Retinal pigment epithelial cell (primary cell): ENCODE measurements around the gene DMXL2.
A peak's percentile ranks its signal among the peaks of the same experiment; 100 is the strongest.
"Not testable (repeated sequence)": the region's sequence is repeated elsewhere in the genome, so short reads cannot be mapped to it uniquely, and the experiment has no call there.

Experiments
- DNase-seq: peaks from one replicate; pipeline ENCODE4 v3.0.0-alpha.2; 2010; ENCODE audit warnings: low read depth
- H3K4me3 ChIP-seq: 2 replicates; pipeline ENCODE4 v1.5.1; 2011; ENCODE audit warnings: mild to moderate bottlenecking, low read length, control low read depth, moderate library complexity
- TF ChIP-seq, protein P1 (sequence below): conservative IDR thresholded peaks from 2 replicates; pipeline ENCODE4 v1.5.1; 2011; ENCODE audit warnings: low read depth, low read length, control low read depth, inconsistent platforms

The DMXL2 gene

DNA sequence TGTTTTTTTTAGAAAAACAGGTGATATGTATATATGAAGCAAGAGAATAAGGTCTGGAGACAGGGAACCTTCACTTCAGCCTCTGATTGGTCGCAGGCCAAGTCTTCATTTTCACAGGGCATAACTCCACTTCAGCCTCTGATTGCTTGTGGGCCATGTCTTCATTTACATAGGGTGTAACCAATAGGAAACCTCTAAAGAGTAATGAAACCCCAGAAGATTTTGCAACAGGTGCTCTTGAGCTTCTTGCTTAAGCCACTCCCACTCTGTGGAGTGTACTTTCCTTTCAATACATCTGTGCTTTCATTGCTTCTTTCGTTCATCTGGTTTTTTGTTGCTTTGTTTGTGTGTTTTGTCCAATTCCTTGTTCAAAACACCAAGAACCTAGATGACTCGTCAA is 36.1 kb upstream of the DMXL2 start:
- TF ChIP-seq, protein P1, sequence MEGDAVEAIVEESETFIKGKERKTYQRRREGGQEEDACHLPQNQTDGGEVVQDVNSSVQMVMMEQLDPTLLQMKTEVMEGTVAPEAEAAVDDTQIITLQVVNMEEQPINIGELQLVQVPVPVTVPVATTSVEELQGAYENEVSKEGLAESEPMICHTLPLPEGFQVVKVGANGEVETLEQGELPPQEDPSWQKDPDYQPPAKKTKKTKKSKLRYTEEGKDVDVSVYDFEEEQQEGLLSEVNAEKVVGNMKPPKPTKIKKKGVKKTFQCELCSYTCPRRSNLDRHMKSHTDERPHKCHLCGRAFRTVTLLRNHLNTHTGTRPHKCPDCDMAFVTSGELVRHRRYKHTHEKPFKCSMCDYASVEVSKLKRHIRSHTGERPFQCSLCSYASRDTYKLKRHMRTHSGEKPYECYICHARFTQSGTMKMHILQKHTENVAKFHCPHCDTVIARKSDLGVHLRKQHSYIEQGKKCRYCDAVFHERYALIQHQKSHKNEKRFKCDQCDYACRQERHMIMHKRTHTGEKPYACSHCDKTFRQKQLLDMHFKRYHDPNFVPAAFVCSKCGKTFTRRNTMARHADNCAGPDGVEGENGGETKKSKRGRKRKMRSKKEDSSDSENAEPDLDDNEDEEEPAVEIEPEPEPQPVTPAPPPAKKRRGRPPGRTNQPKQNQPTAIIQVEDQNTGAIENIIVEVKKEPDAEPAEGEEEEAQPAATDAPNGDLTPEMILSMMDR: no peak
- DNase-seq: no peak
- no peak overlapping the region for H3K4me3 ChIP-seq

DNA sequence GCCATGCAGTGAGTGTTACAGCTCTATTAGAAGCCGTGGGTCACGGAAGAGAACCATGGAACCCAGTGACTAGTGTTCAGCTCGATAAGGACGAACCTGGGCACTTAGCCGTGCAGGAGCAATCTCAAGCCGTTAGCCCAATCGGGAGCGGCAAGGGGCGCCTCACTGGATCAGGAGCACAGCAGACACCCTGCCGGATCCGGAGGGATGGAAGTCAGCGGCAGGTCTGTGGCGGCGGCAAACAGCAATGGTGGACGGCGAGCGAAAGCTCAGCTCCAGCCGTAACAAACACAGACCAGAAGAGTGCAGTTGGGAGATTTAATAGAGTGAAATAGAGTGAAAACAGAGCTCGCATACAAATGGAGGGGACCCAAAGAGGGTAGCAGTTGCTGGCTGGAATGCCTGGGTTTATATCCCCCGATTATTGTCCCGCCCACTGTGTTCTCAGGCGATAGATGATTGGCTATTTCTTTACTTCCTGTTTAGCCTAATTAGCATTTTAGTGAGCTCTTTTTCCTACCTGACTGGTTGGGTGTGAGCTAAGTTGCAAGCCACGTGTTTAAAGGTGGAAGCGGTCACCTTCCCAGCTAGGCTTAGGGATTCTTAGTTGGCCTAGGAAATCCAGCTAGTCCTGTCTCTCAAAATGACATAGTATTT is 33.0 kb upstream of the DMXL2 start:
- not testable (repeated sequence) for DNase-seq, H3K4me3 ChIP-seq

DNA sequence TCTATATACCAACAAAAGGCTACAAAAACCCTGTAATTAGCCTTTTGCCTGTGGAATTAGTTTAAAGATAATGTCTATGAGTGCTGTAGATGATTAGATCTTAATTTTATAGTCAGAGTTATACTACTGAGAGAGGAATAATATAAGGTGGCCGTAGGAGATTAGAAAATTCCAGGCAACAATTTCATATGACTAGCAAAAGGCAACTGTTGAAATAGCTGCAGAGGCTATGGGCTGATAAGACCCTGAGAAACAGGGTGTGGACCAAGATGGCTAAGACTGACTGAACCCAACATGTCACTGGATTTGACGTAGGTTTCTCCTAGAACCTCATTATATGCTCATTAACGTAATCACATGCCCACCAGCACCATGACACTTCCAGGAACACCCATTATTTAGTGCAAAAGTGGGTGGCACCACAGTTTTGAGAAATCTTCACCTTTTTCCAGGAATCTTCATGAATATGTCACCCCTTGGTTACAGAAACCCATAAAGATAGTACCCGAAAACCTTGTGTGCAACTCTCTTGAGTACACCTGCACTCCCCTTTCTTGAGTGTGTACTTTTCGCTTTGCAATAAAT is 29.6 kb upstream of the DMXL2 start:
- DNase-seq: no peak
- TF ChIP-seq, protein P1: no peak
- H3K4me3 ChIP-seq: no peak overlapping the region

DNA sequence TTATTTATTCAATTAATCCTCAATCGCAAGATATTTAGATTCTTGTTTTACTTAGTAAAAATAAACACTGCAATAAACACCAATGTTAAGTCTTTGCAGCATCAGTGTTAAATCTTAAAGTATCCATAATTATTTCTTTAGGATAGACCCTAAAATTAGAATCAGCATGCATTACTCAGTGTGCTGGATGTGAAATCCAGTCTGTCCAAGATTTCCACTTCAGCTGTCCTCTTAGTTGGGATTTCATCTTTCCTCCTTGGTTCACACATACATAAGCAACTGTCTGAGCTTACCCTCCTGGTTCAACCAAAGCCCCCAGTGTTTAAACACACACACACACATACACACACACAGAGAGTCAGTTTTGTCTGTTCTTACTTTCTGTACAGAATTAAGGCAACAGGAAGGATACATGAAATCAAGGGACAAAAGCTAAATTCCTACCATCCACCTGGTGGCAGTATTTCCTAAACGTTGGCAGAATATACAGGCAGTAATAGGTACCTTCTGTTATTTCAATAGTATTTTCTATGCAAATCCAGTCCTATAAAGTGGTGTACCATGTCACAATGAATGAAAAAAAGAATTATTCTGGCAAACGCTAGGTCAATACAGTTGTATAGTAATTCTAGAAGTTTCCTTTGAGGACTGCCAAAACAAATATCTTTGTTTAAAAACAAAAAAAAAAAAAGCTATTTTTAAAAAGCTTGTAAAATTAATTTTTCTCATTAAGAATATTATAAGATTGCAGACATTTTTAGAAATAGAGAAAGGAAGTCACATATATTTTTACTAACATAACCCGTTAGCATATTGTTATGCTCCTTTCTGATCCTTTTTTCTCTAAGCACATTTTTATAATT is 27.3 kb upstream of the DMXL2 start:
- peak; percentile 27 for DNase-seq
- H3K4me3 ChIP-seq: no peak overlapping the region
- TF ChIP-seq, protein P1: peak; percentile 79

DNA sequence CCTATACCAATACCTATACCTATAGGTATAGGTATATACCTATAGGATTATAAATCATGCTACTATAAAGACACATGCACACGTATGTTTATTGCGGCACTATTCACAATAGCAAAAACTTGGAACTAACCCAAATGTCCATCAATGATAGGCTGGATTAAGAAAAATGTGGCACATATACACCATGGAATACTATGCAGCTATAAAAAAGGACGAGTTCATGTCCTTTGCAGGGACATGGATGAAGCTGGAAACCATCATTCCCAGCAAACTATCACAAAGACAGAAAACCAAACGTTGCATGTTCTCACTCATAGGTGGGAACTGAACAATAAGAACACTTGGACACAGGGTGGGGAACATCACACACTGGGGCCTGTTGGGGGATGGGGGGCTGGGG is 26.1 kb upstream of the DMXL2 start:
- H3K4me3 ChIP-seq, DNase-seq: not testable (repeated sequence)

DNA sequence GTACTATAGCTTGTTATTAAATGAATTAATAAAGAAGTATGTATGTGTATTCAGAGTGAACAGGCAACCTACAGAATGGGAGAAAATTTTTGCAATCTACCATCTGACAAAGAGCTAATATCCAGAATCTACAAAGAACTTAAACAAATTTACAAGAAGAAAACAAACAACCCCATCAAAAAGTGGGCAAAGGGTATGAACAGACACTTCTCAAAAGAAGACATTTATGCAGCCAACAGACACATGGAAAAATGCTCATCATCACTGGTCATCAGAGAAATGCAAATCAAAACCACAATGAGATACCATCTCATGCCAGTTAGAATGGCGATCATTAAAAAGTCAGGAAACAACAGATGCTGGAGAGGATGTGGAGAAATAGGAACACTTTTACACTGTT is 25.5 kb upstream of the DMXL2 start:
- DNase-seq, H3K4me3 ChIP-seq: not testable (repeated sequence)

DNA sequence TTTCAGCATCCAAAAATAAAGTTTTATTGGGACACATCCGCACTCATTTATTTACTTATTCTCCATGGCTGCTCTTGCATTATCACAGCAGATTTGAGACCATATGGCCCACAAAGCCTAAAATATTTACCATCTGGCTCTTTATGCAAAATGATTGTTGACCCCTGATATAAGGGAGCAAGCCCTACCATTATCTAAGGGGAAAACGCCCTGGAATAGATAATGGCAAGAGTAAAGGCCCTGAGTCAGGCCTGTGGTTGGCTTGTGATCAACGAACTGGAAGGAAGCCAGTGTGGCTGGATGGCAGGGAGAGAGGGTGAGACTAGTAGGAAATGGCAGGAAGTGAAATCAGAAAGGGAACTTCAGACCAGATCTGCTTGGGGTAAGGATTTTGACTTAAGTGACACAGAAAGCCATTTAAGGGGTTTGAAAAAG is 24.6 kb upstream of the DMXL2 start:
- no peak overlapping the region for H3K4me3 ChIP-seq
- no peak for DNase-seq
- TF ChIP-seq, protein P1: no peak

DNA sequence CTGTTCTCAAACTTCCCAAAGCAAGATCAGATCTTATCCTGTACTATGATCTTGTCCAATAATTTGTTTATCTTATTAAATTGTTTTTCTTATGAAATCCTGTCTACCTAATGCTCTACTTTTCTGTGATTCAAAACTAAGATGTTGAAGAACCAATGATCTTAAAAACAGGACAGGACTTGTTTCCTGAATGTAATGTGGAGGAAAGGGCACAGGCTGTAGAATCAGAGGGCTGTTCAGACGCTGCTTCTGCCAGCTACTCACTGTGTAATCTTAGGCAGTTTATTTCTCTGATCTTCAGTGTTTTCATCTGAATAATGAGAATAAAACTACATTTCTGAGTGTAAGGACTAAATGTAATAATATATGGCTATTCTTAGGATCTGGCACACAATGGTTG is 20.1 kb upstream of the DMXL2 start:
- DNase-seq: no peak
- no peak overlapping the region for H3K4me3 ChIP-seq
- TF ChIP-seq, protein P1: no peak
